Measurements from ENCODE around the gene MR1. TPM values are rescaled to one million over a fixed set of nuclear protein-coding genes. Genes with fewer than 3 reads are reported as not detected.
"Not testable (repeated sequence)": the region's sequence is repeated elsewhere in the genome, so short reads cannot be mapped to it uniquely, and the experiment has no call there.

Gene MR1
- total RNA-seq, 3 donors from 2014 or later: 3.3 to 14.6 (median 7.4) TPM

GRCh38 chr1:181056560-181056959 is 22.8 kb downstream of the MR1 start:
- H3K4me3 ChIP-seq: no peak overlapping the region
- intact Hi-C loops (cut with DNase I, micrococcal nuclease): no loop called here
- no peaks in the 10 kb centered on the region for H3K9me3 ChIP-seq
- ATAC-seq: no peak
- DNase-seq: no peak
- H3K4me1 ChIP-seq (ENCODE audit: low read depth): no peaks in the 10 kb centered on the region
- H3K36me3 ChIP-seq (ENCODE audit: low read depth): no peaks in the 10 kb centered on the region
- no peak for TF ChIP-seq CTCF (IDR thresholded peaks at IDR 0.05)

GRCh38 chr1:181057079-181057478 is 23.3 kb downstream of the MR1 start:
- no peak for TF ChIP-seq CTCF (IDR thresholded peaks at IDR 0.05)
- Histone ChIP-seq H3K4me1 (ENCODE audit: low read depth) (no peaks in the 10 kb centered on the region), H3K36me3 (ENCODE audit: low read depth) (no peaks in the 10 kb centered on the region), H3K4me3 (no peak overlapping the region), H3K9me3 (no peaks in the 10 kb centered on the region)
- DNase-seq (no peak), ATAC-seq (no peak)
- intact Hi-C loops (cut with DNase I, micrococcal nuclease): no loop called here

GRCh38 chr1:181059435-181059834 is 25.7 kb downstream of the MR1 start:
- ATAC-seq (no peak), DNase-seq (no peak)
- intact Hi-C loops (cut with DNase I, micrococcal nuclease): no loop called here
- H3K4me1 ChIP-seq (ENCODE audit: low read depth): no peaks in the 10 kb centered on the region
- H3K4me3 ChIP-seq: no peak overlapping the region
- TF ChIP-seq CTCF (IDR thresholded peaks at IDR 0.05): no peak
- no peaks in the 10 kb centered on the region for H3K36me3 ChIP-seq (ENCODE audit: low read depth)
- no peaks in the 10 kb centered on the region for H3K9me3 ChIP-seq

GRCh38 chr1:181060066-181060465 is 26.3 kb downstream of the MR1 start:
- no peak for TF ChIP-seq CTCF (IDR thresholded peaks at IDR 0.05)
- Histone ChIP-seq H3K9me3 (no peaks in the 10 kb centered on the region), H3K36me3 (ENCODE audit: low read depth) (no peaks in the 10 kb centered on the region), H3K4me1 (ENCODE audit: low read depth) (no peaks in the 10 kb centered on the region), H3K4me3 (no peak overlapping the region)
- intact Hi-C loops (cut with DNase I, micrococcal nuclease): no loop called here
- ATAC-seq (no peak), DNase-seq (no peak)

GRCh38 chr1:181060947-181061346 is 27.2 kb downstream of the MR1 start:
- DNase-seq; H3K9me3 ChIP-seq; H3K36me3 ChIP-seq (ENCODE audit: low read depth); intact Hi-C loops (cut with DNase I, micrococcal nuclease); ATAC-seq; H3K4me3 ChIP-seq; H3K4me1 ChIP-seq (ENCODE audit: low read depth): not testable (repeated sequence)

- intact Hi-C loops (cut with DNase I, micrococcal nuclease): no loop called here
- Histone ChIP-seq H3K36me3 (ENCODE audit: low read depth) (no peaks in the 10 kb centered on the region), H3K4me3 (no peak overlapping the region), H3K4me1 (ENCODE audit: low read depth) (no peaks in the 10 kb centered on the region), H3K9me3 (no peaks in the 10 kb centered on the region)
- no peak for TF ChIP-seq CTCF (IDR thresholded peaks at IDR 0.05)
- ATAC-seq (no peak), DNase-seq (no peak)
These were observed 27.7 kb downstream of the MR1 start for GRCh38 chr1:181061487-181061886.

Measured in mucosa of descending colon (tissue), 3 donors.